Activated T-cell treated with anti-CD3 and anti-CD28 coated beads, Interleukin-2, amount 50 U/mL, for 4 hours (primary cell): Measurements from ENCODE around the gene RETREG2. TPM values are rescaled to one million over a fixed set of nuclear protein-coding genes. Genes with fewer than 3 reads are reported as not detected.

Experiments
- ATAC-seq, 2 donors: fragments of 200-7000 bp; cut with Tn5 transposase; one replicate each; pipeline ENCODE4 v1.10.0; 2021
- DNase-seq: peaks from one replicate; pipeline ENCODE4 v3.0.0-alpha.2; 2020
- H3K27me3 Mint-ChIP-seq: one replicate; pipeline ENCODE4 v1.8.0; 2021; ENCODE audit warnings: low read depth, mixed read lengths
- H3K36me3 Mint-ChIP-seq: one replicate; pipeline ENCODE4 v1.8.0; 2022; ENCODE audit warnings: mixed read lengths; ENCODE audit not compliant: insufficient read depth
- H3K4me1 Mint-ChIP-seq: one replicate; pipeline ENCODE4 v1.8.0; 2021; ENCODE audit warnings: low read depth, mixed read lengths
- H3K4me3 Mint-ChIP-seq: one replicate; pipeline ENCODE4 v1.8.0; 2021; ENCODE audit warnings: mild to moderate bottlenecking, moderate library complexity, mixed read lengths
- H3K9me3 Mint-ChIP-seq: one replicate; pipeline ENCODE4 v1.8.0; 2021; ENCODE audit warnings: mixed read lengths
- total RNA-seq, 3 donors: library from RNA; stranded (reverse); gene quantifications; one replicate each; pipeline ENCODE4 v1.2.1, GENCODE V29; 2021

The RETREG2 gene
- total RNA-seq, 3 donors from 2014 or later, result 55.0 to 63.1 (median 62.7) TPM

- no peak for ATAC-seq
- Mint-ChIP-seq H3K4me3 (peak overlapping the region; percentile 89), H3K27me3 (no peaks in the 10 kb centered on the region), H3K9me3 (no peaks in the 10 kb centered on the region), H3K4me1 (peaks cover 47% of the 10 kb centered on the region), H3K36me3 (peaks cover 21% of the 10 kb centered on the region)
- no peak for DNase-seq
These were observed 2.6 kb upstream of the RETREG2 start for GRCh38 chr2:219175486-219175885.

DNA sequence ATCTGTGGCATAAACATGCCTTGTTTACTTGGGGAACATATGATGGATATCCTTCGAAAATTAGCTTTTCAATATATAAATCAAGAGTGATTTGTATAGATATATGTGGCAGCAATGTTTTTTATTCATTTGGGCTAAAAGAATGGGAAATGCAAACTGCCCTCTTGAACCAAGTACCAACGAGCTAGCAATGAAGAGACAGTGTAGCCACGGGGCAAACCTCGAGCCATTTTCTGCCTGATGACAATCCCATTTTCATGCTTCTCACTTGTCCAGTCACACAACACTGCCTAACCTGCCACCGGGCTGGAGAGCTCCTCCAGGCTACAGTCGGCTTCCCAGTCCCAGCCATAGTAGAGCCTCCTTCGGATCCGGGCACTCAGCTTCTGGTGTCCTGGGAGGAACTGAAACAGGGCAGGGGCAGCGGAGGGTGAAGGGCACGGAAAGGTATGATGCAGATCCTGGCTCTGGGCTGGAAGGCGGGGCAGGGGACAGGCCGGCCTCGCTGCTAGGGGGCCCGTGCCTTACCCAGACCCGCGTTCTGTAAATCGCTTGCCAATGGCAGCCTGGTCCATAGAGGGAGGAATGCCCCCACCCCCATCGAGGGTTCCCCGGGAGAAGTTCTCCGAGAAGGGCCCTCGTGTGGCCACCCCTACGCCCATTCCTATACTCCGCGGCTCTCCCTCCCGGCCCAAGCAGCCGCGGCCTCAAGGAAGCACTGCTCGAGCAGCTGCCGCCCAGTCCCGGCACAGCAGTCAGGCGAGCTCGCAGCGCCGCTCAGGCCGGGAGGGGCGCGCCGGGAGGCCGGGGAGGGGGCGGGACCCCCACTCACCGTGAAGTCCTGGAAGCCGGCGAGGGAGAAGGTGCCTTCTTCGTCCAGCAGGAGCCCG is 1.9 kb upstream of the RETREG2 start:
- peaks cover 26% of the 10 kb centered on the region for H3K36me3 Mint-ChIP-seq
- ATAC-seq (peak; percentile 25 to 27), DNase-seq (no peak)
- peaks cover 53% of the 10 kb centered on the region for H3K4me1 Mint-ChIP-seq
- no peaks in the 10 kb centered on the region for H3K9me3 Mint-ChIP-seq
- H3K27me3 Mint-ChIP-seq, result no peaks in the 10 kb centered on the region
- peak overlapping the region; percentile 89 for H3K4me3 Mint-ChIP-seq

DNA sequence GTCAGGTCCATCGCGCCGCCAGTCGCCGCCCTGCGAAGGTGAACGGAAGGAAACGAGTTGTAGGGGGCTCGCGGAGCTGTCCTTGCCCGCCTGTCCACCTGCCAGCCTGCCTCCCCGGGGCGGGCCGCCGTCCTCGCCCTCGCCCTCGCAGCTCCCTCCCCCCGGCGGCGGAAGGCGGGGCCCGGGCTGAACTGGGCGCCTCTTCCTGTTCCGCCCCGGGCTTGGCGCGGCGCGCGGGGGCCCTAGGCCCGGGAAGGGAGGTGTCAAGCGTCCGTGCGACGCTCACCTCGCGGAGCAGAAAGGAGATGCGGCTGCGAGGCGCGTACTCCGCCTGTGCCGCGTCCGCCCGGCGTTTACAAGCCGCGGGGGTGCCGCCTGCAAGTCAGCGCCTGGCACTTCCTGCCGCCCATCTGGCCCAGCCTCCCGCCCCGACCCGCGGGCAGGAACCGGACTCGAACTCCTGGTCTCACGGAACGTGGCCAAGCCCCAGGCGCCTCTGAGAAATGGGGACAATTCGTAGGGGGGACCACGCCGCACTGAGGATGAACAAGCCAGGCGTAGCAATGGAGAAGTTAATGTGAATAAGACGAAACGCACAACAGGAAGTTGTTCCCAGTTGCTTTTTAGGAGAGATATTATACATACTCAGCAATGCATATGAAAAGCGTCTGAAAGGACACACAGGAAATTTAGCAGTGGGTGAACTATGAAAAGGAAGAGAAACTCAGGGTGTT is 1.1 kb upstream of the RETREG2 start, which contains the start of gene CNPPD1:
CNPPD1 (minus strand) TSS at position 108 of the 734 bp plus-strand sequence; CDS start at position 11, 97 bp downstream.
- Mint-ChIP-seq H3K4me3 (peak within 1 kb of the TSS; percentile 89), H3K36me3 (peaks cover 28% of the 10 kb centered on the region), H3K4me1 (peaks cover 61% of the 10 kb centered on the region), H3K27me3 (no peaks in the 10 kb centered on the region), H3K9me3 (no peaks in the 10 kb centered on the region)
- DNase-seq (peak; percentile 76), ATAC-seq (peak; percentile 81 to 82)

DNA sequence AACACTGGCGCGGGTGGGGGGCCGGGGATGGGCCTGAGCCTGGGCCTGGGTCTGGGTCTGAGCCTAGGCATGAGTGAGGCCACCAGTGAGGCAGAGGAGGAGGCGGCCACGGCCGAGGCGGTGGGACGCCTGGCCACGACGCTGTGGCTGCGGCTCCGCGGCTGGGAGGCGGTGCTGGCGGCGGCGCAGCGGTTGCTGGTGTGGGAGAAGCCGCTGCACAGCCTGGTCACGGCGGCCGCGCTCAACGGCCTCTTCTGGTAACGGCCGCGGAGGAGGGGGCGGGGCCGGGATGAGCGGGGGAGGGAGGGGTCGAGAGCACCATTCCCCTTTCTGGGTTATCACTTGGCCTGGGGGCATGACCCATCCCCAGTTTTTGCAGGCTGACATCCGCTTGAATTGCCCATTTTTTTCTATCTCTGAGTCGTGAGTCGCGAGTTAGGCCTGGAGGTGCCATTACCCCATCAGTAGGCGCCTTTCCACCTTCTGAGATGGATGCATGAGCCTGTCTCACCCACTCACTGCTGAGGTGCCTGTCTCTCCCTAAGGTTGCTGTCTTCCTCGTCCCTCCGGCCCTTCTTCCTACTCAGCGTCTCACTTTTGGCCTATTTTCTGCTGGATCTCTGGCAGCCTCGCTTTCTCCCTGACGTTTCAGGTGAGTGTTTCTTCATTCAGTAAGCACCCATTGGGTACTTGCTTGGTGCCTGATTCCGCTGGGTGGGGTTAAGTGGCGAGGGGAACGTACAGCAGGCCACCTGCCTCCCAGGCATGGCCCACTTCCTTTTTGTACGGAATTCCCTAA is 501 bp downstream of the RETREG2 start:
- no peaks in the 10 kb centered on the region for H3K9me3 Mint-ChIP-seq
- ATAC-seq, result peak; percentile 2 to 7
- H3K36me3 Mint-ChIP-seq, result peaks cover 26% of the 10 kb centered on the region
- H3K4me3 Mint-ChIP-seq, result peak overlapping the region; percentile 84
- H3K4me1 Mint-ChIP-seq, result peaks cover 65% of the 10 kb centered on the region
- peak; percentile 17 for DNase-seq
- no peaks in the 10 kb centered on the region for H3K27me3 Mint-ChIP-seq

- peaks cover 53% of the 10 kb centered on the region for H3K4me1 Mint-ChIP-seq
These were observed 1.8 kb downstream of the RETREG2 start for GRCh38 chr2:219179601-219180465.

DNA sequence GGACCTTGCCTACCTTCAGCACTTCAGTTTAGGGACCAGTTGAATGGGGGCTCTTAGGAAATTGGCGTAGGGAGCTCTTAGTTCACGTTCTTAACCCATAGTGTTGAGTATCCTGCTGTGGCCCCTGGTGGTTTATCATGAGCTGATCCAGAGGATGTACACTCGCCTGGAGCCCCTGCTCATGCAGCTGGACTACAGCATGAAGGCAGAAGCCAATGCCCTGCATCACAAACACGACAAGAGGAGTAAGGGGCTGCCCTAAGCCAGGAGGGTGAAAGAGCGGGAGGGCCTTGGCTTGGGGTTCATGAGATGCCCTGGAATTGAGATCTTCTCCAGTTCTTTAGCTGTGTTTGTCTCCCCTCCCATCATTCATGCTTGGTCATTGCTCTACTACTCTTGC is 2.9 kb downstream of the RETREG2 start:
- no peaks in the 10 kb centered on the region for H3K27me3 Mint-ChIP-seq
- peaks cover 19% of the 10 kb centered on the region for H3K36me3 Mint-ChIP-seq
- DNase-seq (no peak), ATAC-seq (no peak)
- no peak overlapping the region for H3K4me3 Mint-ChIP-seq
- H3K4me1 Mint-ChIP-seq, result peaks cover 43% of the 10 kb centered on the region
- H3K9me3 Mint-ChIP-seq, result no peaks in the 10 kb centered on the region

More at GRCh38 chr2:219179601-219180465, 1.8 kb downstream of the RETREG2 start:
- Mint-ChIP-seq H3K4me3 (peak overlapping the region; percentile 84), H3K36me3 (peaks cover 17% of the 10 kb centered on the region), H3K9me3 (no peaks in the 10 kb centered on the region), H3K27me3 (no peaks in the 10 kb centered on the region)
- no peak for DNase-seq
- ATAC-seq, result no peak

DNA sequence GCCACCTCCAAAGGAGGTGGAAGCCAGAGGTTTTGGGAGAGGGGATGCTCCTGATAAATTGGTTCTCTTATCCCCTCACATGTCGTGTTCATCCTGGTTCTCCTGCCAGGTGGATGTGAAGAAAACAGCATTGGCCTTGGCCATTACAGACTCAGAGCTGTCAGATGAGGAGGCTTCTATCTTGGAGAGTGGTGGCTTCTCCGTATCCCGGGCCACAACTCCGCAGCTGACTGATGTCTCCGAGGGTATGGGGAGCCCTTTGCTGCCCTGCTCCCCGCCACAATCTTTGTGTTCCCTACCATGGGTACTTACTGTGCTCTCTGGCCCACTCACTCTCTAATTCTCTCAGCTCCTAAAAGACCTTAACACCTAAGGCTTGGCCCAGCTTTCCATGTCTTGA is 3.5 kb downstream of the RETREG2 start:
- ATAC-seq, result no peak
- Mint-ChIP-seq H3K4me1 (peaks cover 41% of the 10 kb centered on the region), H3K9me3 (no peaks in the 10 kb centered on the region), H3K4me3 (no peak overlapping the region), H3K36me3 (peaks cover 19% of the 10 kb centered on the region), H3K27me3 (no peaks in the 10 kb centered on the region)
- no peak for DNase-seq

- DNase-seq, result no peak
- no peak overlapping the region for H3K4me3 Mint-ChIP-seq
- ATAC-seq, result no peak
- no peaks in the 10 kb centered on the region for H3K9me3 Mint-ChIP-seq
- H3K27me3 Mint-ChIP-seq, result no peaks in the 10 kb centered on the region
- peaks cover 23% of the 10 kb centered on the region for H3K36me3 Mint-ChIP-seq
- H3K4me1 Mint-ChIP-seq, result peaks cover 43% of the 10 kb centered on the region
These were observed 4.5 kb downstream of the RETREG2 start for GRCh38 chr2:219182331-219183150.

DNA sequence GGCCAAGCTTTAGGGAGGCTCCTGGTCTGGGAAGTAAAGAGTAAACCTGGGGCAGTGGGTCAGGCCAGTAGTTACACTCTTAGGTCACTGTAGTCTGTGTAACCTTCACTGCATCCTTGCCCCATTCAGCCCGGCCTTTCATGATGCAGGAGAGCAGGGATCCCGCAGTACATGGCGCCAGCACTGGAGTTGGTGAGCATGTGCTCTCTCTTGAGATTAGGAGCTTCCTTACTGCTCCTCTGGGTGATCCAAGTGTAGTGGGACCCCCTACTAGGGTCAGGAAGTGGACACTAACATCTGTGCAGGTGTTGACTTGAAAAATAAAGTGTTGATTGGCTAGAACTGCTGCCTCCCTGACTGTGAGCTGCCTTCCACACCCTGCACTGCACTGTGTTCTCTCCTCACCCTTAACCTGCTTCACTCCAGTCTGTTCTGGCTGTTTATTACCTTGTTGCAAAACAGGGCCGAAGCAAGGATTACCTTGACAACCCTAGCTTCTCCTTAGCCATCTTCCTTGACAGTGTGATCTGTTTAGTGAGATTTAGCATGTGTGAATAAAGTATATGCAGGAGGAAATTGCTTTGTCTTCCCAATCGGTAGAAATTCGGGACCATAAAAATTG is 5.2 kb downstream of the RETREG2 start:
- Mint-ChIP-seq H3K27me3 (no peaks in the 10 kb centered on the region), H3K9me3 (no peaks in the 10 kb centered on the region), H3K36me3 (peaks cover 23% of the 10 kb centered on the region), H3K4me3 (no peak overlapping the region), H3K4me1 (peaks cover 41% of the 10 kb centered on the region)
- DNase-seq (no peak), ATAC-seq (no peak)

- H3K4me3 Mint-ChIP-seq, result no peak overlapping the region
- peaks cover 36% of the 10 kb centered on the region for H3K4me1 Mint-ChIP-seq
- ATAC-seq (no peak), DNase-seq (no peak)
- no peaks in the 10 kb centered on the region for H3K9me3 Mint-ChIP-seq
- peaks cover 23% of the 10 kb centered on the region for H3K36me3 Mint-ChIP-seq
- H3K27me3 Mint-ChIP-seq, result no peaks in the 10 kb centered on the region
These were observed 6.0 kb downstream of the RETREG2 start for GRCh38 chr2:219184121-219184520.

- Mint-ChIP-seq H3K27me3 (no peaks in the 10 kb centered on the region), H3K9me3 (no peaks in the 10 kb centered on the region), H3K36me3 (peaks cover 12% of the 10 kb centered on the region), H3K4me1 (peaks cover 13% of the 10 kb centered on the region), H3K4me3 (no peak overlapping the region)
- no peak for DNase-seq
- peak; percentile 55 to 89 for ATAC-seq
These were observed 8.8 kb downstream of the RETREG2 start for GRCh38 chr2:219186754-219187456.

- no peak overlapping the region for H3K4me3 Mint-ChIP-seq
- DNase-seq (no peak), ATAC-seq (no peak)
- no peaks in the 10 kb centered on the region for H3K36me3 Mint-ChIP-seq
- peaks cover 12% of the 10 kb centered on the region for H3K4me1 Mint-ChIP-seq
- H3K27me3 Mint-ChIP-seq, result no peaks in the 10 kb centered on the region
- H3K9me3 Mint-ChIP-seq, result no peaks in the 10 kb centered on the region
These were observed 19.3 kb downstream of the RETREG2 start for GRCh38 chr2:219197388-219197787.
